Measurements from ENCODE around the gene DAND5. TPM values are rescaled to one million over a fixed set of nuclear protein-coding genes. Genes with fewer than 3 reads are reported as not detected.

The DAND5 gene
- polyA plus RNA-seq, 2 of the 4 experiments (the other 2 are of a cell fraction): 0.12 to 0.21 TPM

GRCh38 chr19:13002166-13002898 is 33.0 kb downstream of the DAND5 start:
- ATAC-seq: no peak
- Histone ChIP-seq H3K9me3 (no peaks in the 10 kb centered on the region), H3K4me2 (no peak overlapping the region), H3K27ac (no peak overlapping the region), H3K4me1 (no peaks in the 10 kb centered on the region), H3K4me3 (no peak overlapping the region)
- 86% methylated on average over 7 of the region's 29 CpGs for WGBS (ENCODE audit: missing lambda C conversion rate)
- no peak for DNase-seq (ENCODE audit: low read depth in 1 of 2, low spot score in 1 of 2)
- POLR2A ChIA-PET: no interaction called here
- TF ChIP-seq, protein P1, sequence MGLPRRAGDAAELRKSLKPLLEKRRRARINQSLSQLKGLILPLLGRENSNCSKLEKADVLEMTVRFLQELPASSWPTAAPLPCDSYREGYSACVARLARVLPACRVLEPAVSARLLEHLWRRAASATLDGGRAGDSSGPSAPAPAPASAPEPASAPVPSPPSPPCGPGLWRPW (IDR thresholded peaks at IDR 0.05): no peak
- no peak for TF ChIP-seq RAD21 (conservative IDR thresholded peaks at IDR 0.05 in 1 of 2, IDR thresholded peaks at IDR 0.05 in 1 of 2)
- no peak for TF ChIP-seq MAZ (IDR thresholded peaks at IDR 0.05; ENCODE audit: borderline replicate concordance, low read depth, low read length)
- TF ChIP-seq PHF8 (IDR thresholded peaks at IDR 0.05; ENCODE audit: borderline replicate concordance, low read depth): no peak
- TF ChIP-seq MAFK (IDR thresholded peaks at IDR 0.05; ENCODE audit: partially characterized antibody): no peak
- no peak for TF ChIP-seq BCL3 (IDR thresholded peaks at IDR 0.05)
- TF ChIP-seq REST (IDR thresholded peaks at IDR 0.05): no peak
- no peak for TF ChIP-seq JUN (IDR thresholded peaks at IDR 0.05)
- no peak for TF ChIP-seq NFE2L2 (conservative IDR thresholded peaks at IDR 0.05; ENCODE audit: low read length)
- TF ChIP-seq RCOR1 (IDR thresholded peaks at IDR 0.05; ENCODE audit: low read depth, low read length): no peak
- TF ChIP-seq E2F6 (IDR thresholded peaks at IDR 0.05; ENCODE audit: borderline replicate concordance, low read depth): no peak
- no peak for FAIRE-seq
- CTCF ChIA-PET: interaction anchor here (0.7 to 1.4 kb wide), 8 partner anchors 9 to 130 kb away, joined by 3 to 5 read pairs (median 4); no protein-coding TSS in a partner anchor

DNA sequence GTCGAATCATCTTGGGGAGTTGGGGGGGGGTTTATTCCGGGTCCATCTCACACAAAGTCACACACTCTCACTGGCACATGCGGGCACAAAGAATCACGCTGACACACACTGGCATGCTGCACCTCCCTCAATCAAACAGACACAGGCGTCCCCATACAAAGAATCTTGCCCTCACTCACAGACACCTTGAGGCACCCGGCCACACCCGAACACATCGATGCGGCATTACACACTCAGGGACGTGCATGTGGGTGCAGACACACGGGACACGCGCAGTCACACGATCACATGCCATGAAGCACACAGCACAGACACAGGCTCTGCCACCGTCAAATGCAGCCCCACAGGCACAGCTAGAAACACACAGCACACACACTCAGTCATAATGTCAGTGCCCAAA is 33.7 kb downstream of the DAND5 start:
- H3K4me2 ChIP-seq: no peak overlapping the region
- 83% methylated on average over 15 of the region's 15 CpGs for WGBS (ENCODE audit: missing lambda C conversion rate)
- H3K4me1 ChIP-seq: no peaks in the 10 kb centered on the region
- DNase-seq (ENCODE audit: low read depth in 1 of 2, low spot score in 1 of 2) (no peak), ATAC-seq (no peak), FAIRE-seq (no peak)
- ChIA-PET POLR2A (no interaction called here), CTCF (interaction anchor here (0.5 to 1.4 kb wide), 6 partner anchors 10 to 130 kb away, joined by 3 to 5 read pairs (median 4); no protein-coding TSS in a partner anchor)
- H3K9me3 ChIP-seq: no peaks in the 10 kb centered on the region
- no peak overlapping the region for H3K4me3 ChIP-seq
- TF ChIP-seq HOXA7 (CRISPR knock-in tag; IDR thresholded peaks at IDR 0.05) (no peak), HMGXB4 (CRISPR knock-in tag; IDR thresholded peaks at IDR 0.05; ENCODE audit: borderline replicate concordance) (no peak), REST (IDR thresholded peaks at IDR 0.05) (no peak), SMC3 (IDR thresholded peaks at IDR 0.05) (no peak), RARB (CRISPR knock-in tag; IDR thresholded peaks at IDR 0.05) (no peak), RNF2 (IDR thresholded peaks at IDR 0.05; ENCODE audit: borderline replicate concordance, low read depth) (no peak), KDM5A (IDR thresholded peaks at IDR 0.05) (no peak), MAFK (IDR thresholded peaks at IDR 0.05; ENCODE audit: partially characterized antibody) (no peak), BHLHE40 (IDR thresholded peaks at IDR 0.05; ENCODE audit: low read depth, low read length) (no peak), E2F6 (IDR thresholded peaks at IDR 0.05; ENCODE audit: borderline replicate concordance, low read depth) (no peak), FOSB (CRISPR knock-in tag; IDR thresholded peaks at IDR 0.05) (no peak)
- TF ChIP-seq, protein P2, sequence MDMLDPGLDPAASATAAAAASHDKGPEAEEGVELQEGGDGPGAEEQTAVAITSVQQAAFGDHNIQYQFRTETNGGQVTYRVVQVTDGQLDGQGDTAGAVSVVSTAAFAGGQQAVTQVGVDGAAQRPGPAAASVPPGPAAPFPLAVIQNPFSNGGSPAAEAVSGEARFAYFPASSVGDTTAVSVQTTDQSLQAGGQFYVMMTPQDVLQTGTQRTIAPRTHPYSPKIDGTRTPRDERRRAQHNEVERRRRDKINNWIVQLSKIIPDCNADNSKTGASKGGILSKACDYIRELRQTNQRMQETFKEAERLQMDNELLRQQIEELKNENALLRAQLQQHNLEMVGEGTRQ (IDR thresholded peaks at IDR 0.05): no peak
- H3K27ac ChIP-seq: no peak overlapping the region

Data from A549 (cell line).